GM21528 (cell line): ENCODE results near the gene ACP7.

Experiments
- ATAC-seq: cut with Tn5 transposase; IDR thresholded peaks from one replicate; pipeline ENCODE4 v1.9.1; 2021; ENCODE audit warnings: mild to moderate bottlenecking, moderate library complexity; ENCODE audit not compliant: unreplicated experiment, low FRiP score

The ACP7 gene

DNA sequence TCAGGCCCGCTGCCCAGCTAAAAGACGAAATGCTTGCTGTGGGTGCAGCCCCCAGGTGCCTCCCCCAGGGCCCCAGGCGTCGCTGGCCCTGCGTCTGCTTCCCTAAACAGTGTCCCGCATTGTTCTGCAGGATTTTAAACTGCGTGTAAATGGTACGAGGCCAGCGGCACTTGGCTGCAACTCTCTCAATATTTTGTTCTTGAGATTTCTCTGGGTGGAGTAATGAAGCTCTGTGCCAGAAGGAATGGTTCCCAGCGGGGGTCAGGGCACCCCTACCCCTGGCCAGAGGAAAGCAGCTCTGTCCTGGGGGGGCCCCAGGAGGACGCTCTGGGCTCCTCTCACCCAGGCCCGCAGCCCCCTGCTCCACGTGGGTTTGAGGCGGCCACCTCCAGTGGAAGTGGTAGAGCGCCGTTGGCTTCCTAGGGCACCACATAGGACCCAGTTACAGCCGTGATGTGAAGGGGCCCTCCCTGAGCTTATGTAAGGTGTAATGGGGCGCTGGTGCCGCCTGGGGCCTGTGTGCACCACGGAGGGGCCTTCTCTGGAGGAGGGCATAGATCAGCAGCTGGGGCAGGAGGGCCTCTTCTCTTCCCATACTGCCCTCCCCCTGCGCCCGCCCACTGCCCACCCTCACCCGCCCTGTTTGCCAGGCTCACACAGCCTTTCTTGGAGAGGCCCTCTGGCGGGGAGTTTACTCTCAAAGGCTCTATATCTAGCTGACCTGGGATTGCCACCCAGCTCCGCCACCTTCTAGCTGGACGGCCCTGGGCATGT is 61.2 kb downstream of the ACP7 start:
- ATAC-seq = no peak

- no peak for ATAC-seq
Observed at GRCh38 chr19:39146091-39146490, 61.9 kb downstream of the ACP7 start.

- no peak for ATAC-seq
Observed at GRCh38 chr19:39146686-39147450, 62.7 kb downstream of the ACP7 start.

DNA sequence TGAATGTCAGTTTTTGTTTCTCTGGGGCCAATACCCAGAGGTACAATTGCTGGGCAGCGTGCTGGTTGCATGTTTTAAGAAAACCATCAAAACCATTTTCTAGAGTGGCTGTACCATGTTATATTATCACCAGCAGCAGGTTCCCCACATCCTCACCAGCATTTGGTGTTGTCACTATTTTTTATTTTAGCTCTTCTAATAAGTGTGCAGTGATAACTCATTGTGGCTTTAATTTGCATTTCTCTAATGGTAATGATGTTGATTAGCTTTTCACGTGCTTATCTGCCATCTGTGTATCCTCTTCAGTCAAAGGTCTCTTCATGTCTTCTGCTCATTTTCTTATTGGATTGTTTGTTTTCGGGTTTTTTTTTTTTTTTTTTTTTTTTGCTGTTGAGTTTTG is 63.3 kb downstream of the ACP7 start:
- ATAC-seq = no peak

- ATAC-seq = no peak
Observed at GRCh38 chr19:39148939-39149529, 64.9 kb downstream of the ACP7 start.

DNA sequence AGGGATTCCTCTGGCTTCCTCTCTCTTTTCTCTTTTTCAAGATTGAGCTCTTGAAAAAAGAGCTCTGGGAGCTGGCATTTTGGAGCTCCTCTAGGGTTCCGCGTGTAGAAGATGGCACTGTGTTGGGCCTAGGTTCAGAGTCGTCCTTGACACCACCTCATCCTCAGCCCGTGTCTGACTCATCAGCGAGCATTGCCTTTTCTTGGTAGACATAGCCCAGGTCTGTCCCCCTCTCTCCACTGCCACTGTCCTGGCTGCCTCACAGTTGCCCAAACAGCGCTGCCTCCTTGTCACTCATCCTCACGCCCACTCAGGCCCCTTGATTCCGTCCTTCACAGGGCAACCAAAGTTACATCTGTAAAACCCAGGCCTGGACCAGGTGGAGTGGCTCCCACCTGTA is 66.1 kb downstream of the ACP7 start:
- no peak for ATAC-seq

- ATAC-seq = no peak
Observed at GRCh38 chr19:39150807-39151600, 66.8 kb downstream of the ACP7 start.

DNA sequence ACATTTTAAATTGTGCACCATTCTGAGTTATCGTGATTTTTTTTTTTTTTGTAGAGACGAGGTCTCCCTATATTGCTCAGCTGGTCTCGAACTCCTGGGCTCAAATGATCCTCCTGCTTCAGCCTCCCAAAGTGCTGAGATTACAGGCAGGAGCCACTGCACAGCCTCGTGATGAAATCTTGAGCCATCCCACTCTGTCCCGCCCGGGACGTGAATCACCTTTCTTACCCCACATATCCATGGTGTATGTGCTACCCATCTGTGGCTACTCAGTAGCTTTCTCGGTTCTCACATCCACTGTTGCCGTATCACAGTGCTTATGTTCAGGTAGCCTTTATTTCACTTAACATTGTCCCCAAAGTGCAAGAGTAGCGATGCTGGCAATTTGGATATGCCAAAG is 67.9 kb downstream of the ACP7 start:
- no peak for ATAC-seq

DNA sequence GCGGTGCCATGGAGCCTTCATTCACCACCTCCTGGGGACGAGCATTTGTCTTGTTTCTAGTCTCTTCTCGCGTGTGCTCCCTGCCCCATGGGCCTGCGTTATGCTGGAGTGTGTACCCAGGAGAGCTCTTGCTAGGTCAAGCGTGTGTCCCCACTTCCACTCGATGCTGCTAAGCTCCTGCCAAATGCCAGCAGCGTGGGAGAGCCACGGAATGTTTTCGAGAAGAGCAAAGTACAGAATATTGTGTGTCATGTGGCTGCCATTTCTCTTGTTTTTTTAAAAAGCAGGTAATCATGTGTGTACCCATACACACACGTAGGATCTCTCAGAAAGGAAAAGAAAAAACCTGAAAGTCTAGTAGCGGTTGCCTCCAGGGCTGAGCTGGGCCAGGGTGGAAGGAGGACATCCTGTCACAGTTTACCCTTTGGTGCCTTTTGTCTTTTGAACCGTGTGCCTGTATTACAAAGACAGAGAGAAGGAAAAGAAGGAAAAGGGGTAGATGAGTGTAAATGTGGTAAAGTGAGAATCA is 70.0 kb downstream of the ACP7 start:
- ATAC-seq = no peak

DNA sequence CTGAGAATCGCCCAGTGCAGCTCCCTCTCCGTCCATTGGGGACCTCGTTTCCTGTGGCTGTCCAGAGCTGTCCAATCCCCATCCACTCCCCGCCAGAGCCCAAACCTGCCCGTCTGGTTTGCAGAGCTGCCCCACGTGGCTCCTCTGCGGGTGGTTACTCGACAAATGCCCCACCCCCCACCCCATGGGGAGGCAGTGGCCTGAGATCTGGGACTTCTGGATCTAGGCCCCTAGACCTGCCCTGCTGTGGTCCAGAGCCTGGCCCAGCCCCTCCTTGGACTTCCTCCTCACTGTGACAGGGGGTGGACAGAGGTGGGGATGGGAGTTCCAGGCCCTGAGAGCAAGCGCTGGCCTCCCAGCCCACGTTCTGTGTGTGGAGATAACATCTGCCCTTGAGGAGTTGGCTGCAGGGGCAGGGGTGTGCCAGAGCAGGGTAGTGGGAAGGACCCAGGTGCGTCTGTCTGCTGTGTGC is 70.5 kb downstream of the ACP7 start:
- no peak for ATAC-seq

DNA sequence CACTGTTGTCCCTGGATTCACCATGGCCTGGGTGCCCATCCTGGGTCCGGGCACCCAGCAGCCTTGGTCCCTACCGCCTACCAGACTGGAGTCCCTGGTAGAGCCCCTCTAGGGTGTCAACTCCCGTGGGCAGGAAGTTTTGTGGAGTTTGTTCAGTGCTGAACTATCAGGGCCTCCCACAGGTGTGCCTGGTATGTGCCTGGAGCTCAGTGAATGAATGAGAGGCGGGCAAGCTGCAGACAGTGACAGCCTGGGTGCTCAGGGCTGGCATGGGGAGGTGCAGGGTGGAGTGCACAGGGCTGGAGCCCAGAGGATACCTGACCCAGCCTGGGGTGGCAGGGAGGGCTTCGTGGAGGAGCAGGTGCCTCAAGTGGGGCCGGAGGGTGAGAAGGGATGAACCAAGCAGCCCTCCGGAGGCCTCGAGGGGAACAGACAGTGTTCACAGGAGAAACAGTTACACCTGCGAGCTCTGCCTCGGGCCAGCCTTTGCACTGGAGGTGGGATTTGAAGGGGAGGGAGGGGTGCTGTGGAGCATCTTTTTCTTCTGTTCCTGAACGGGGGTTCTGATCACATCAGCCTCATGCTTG is 71.0 kb downstream of the ACP7 start:
- no peak for ATAC-seq

GRCh38 chr19:39155741-39156140 is 71.6 kb downstream of the ACP7 start:
- ATAC-seq = no peak

GRCh38 chr19:39156326-39157230 is 72.4 kb downstream of the ACP7 start:
- no peak for ATAC-seq

- ATAC-seq = no peak
Observed at GRCh38 chr19:39157275-39157996, 73.3 kb downstream of the ACP7 start.

DNA sequence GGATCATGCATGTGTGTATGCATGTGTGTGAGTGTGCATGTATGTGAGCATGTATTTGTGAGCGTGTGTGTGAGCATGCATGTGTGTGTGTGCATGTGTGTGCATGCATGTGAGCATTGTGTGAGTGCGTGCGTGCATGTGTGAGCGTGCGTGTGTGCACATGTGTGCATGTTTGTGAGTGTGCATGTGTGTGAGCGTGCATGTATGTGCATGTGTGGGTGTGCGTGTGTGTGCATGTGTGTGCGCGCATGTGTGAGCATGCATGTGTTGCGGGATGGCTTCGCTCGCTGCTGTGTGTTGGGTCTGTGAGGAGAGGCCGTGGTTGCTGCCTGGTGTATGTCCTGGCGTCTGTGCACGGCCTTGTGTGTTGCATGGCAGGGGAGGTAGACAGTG is 73.8 kb downstream of the ACP7 start:
- ATAC-seq = no peak

- ATAC-seq = no peak
Observed at GRCh38 chr19:39158646-39159260, 74.6 kb downstream of the ACP7 start.

DNA sequence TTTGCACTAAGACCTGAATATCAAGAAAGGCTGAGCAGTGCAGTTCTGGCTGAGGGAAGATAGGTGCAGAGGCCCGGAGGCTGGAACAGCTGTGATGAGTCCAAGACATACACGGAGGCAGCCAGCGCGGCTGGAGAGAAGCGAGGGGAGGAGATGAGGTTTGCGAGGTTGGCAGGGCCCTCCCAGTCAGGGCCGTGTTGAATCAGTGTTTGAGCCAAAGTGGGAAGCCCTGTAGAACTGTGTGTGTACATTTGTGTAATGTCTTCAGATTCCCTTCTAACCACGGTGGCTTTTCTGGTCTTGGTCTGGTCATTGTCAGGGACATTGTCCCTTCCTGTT is 76.3 kb downstream of the ACP7 start:
- ATAC-seq = no peak
